ENCODE measurements around the gene ITK.

DNA sequence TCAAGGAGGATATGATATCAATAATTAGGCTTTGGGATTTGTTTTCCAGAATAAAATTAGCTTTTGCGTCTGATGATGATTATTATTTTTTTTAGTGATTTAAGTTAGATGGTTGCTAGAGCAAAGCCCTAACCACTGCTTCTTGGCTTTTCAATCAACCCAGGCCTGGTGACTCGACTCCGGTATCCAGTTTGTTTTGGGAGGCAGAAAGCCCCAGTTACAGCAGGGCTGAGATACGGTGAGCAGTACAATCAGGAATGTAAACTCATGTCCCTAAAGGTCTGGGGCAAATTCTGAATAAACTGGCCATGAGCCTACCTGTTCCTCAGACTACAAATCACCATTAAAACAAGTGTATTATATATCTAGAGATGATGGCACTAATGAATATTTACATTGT lies 60.8 kb downstream of the ITK start:
- TF ChIP-seq, protein P1, sequence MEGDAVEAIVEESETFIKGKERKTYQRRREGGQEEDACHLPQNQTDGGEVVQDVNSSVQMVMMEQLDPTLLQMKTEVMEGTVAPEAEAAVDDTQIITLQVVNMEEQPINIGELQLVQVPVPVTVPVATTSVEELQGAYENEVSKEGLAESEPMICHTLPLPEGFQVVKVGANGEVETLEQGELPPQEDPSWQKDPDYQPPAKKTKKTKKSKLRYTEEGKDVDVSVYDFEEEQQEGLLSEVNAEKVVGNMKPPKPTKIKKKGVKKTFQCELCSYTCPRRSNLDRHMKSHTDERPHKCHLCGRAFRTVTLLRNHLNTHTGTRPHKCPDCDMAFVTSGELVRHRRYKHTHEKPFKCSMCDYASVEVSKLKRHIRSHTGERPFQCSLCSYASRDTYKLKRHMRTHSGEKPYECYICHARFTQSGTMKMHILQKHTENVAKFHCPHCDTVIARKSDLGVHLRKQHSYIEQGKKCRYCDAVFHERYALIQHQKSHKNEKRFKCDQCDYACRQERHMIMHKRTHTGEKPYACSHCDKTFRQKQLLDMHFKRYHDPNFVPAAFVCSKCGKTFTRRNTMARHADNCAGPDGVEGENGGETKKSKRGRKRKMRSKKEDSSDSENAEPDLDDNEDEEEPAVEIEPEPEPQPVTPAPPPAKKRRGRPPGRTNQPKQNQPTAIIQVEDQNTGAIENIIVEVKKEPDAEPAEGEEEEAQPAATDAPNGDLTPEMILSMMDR (IDR thresholded peaks at IDR 0.05): no peak
- no peak for TF ChIP-seq EZH2 (IDR thresholded peaks at IDR 0.05; ENCODE audit: borderline replicate concordance, insufficient read depth, low read depth, low read length, poor library complexity, severe bottlenecking)

Measured in B cell (primary cell).